Right ventricle myocardium inferior (tissue), 1 donor: ENCODE measurements around the gene DMPK. TPM values are rescaled to one million over a fixed set of nuclear protein-coding genes. Genes with fewer than 3 reads are reported as not detected.
"Not testable (repeated sequence)": the region's sequence is repeated elsewhere in the genome, so short reads cannot be mapped to it uniquely, and the experiment has no call there.

Experiments used
- ATAC-seq: fragments of 200-7000 bp; cut with Tn5 transposase; one replicate; pipeline ENCODE4 v1.9.1; 2020; ENCODE audit warnings: mild to moderate bottlenecking, moderate library complexity
- DNase-seq: peaks from one replicate; pipeline ENCODE4 v3.0.0; 2021; ENCODE audit errors: missing footprints
- intact Hi-C: fragments of 100-400 bp; cut with DNase I; formaldehyde crosslinking; loops from one replicate; pipeline ENCODE4 v1.11.0; 2022
- total RNA-seq: library from RNA; stranded (reverse); fragmentation: NEBNext Ultra II Directional; extraction: Animal tissue kit (Norgen Biotek cat#: 25700); gene quantifications from one replicate; pipeline ENCODE4 v1.2.1, GENCODE V29; 2021
- donor health status: DM: no; HTN: yes; CAD: no; lungs with severe emphysema.

Gene DMPK
- total RNA-seq, 1 donor from 2014 or later, result 233 TPM

DNA sequence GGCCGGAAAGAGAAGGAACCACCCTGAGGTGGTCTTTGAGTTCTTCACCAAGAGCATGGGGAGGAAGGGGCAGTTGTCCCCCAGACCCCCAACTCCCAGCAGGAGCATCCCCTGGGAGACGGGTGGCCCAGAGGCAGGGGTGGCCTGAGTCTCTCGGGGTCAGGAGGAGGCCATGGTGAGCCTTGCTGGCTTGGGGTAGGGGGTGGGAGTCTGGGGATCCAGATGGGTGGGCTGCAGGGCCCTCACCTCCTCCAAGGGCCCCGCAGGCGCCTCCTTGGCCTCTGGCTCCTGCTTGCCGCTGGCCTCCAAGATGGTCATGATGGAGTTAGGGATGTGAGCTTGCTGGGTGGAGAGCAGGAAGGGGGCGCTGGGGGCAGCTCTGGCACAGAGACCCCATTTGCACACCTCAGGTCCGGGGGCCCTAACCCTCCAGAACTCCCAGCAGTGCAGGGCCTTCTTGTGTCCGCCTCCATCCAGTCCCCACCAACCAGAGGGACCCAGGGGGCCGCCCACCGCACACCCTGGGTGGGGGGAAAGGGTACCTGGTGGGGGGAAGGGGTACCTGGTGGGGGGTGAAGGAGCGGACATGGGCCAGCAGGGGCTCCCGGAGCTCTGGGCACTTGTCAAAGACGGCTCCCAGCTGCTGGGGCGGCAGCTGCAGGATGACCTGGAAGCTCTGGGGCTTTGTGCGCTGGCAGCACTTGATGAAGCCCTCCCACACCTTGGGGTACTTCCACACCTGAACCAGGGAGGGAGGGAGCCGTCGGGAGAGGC, 34.1 kb upstream of the DMPK start:
- no peak for ATAC-seq
- intact Hi-C loops, result loop anchor here (5.0 kb wide), 1 partner anchor 71 kb away; the partner anchor contains the start of gene IRF2BP1
- no peak for DNase-seq

DNA sequence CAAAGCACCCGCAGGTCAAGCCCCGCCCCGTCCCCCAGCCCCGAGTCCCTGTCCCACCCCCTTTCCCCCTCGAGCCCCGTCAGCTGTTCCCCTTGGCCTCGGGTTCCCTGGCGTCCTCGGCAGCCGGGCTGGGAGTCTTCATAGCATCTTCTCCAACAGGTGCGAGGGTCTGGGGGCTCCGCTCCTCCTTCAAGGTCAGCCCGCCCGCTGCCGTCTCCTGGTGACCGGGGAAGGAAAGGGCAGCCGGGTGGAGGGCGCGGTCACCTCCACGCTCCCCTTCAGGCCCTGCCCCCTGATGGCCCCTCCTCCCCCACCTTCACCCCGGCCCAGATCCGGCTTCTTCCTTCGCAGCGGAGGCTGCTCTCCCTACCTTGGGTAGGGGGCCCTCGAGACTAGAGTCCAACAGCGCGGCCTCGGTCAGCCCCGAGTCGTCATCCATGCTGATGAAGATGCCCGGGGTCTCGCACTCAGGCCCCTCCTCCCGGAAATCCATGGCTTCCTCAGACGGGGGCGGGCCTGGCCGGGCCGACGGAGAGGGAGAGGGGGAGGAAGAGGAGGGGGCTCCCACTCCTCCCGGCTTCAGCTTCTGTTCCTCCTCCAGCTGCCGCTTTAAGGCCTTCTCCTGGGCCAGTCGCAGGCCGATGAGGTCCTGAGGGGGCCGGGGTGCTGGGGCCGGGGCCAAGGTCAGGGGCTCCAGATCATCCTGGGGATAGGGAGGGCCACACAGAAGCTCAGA, 33.4 kb upstream of the DMPK start:
- no peak for ATAC-seq
- intact Hi-C loops, result loop anchor here (5.0 kb wide), 1 partner anchor 72 kb away; the partner anchor contains the start of gene IRF2BP1
- DNase-seq, result no peak

DNA sequence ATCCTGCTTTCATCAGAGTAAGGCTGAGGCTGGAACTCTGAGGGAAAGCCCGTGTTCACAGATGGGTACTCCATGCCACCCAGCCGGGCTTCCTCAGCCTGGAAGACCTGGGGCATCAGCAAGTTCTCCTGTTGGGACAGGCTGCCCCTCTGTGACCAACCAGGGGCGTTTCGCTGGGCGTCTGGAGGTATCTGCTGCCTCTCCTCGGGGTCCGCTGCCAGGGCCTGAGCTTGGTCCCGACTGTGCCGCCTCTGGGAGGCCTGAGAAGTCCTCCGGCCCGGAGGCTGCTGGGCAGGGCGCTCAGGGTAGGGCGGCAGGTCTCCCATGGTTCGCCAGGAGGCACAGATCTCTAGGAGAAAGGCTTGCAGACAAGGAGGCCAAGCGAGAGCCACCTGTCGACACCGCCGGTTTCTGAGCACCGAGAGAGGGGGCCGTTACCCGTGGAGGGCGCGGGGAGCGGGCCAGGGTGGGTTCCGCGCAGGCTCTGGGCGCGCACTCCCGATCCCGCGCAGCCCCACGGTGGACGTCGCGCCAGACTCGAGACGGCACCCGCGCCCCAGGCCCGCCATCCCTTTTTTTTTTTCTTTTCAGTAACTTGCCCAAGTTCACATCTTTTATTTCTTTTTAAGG, 32.7 kb upstream of the DMPK start, which contains the start of gene RSPH6A:
TSS of gene RSPH6A (minus strand) at position 458 of the 630 bp plus-strand sequence. CDS start at position 326, 132 bp downstream.
- DNase-seq (no peak), ATAC-seq (no peak)
- intact Hi-C loops, result loop anchor here (5.0 kb wide), 1 partner anchor 72 kb away; the partner anchor contains the start of gene IRF2BP1

- ATAC-seq (no peak), DNase-seq (no peak)
- intact Hi-C loops, result no loop called here
These were observed 32.0 kb upstream of the DMPK start for GRCh38 chr19:45814166-45814780.

- ATAC-seq, result no peak
- intact Hi-C loops, result no loop called here
- no peak for DNase-seq
These were observed 30.0 kb upstream of the DMPK start for GRCh38 chr19:45812297-45812696.

- ATAC-seq (no peak), DNase-seq (no peak)
- intact Hi-C loops, result no loop called here
These were observed 27.4 kb upstream of the DMPK start for GRCh38 chr19:45809643-45810159.

DNA sequence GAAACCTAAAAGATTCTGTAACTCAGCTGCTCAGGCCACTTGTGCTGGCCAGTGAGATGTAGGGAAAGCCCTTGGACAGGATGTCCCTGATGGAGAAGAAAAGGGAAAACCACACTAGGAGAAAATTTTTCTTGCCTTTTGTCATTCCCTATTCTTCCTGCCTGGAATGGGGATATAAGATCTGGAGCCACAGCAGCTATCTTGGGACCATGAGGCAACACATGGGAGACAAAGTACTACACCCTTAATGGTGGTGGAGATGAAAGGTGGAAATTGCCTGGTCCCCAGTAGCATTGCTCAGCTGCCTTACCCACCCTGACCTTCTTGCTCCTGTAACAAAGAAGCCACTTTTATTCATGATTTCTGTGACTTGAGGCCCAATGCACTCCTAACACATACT, 23.4 kb upstream of the DMPK start:
- DNase-seq (no peak), ATAC-seq (no peak)
- intact Hi-C loops, result no loop called here

DNA sequence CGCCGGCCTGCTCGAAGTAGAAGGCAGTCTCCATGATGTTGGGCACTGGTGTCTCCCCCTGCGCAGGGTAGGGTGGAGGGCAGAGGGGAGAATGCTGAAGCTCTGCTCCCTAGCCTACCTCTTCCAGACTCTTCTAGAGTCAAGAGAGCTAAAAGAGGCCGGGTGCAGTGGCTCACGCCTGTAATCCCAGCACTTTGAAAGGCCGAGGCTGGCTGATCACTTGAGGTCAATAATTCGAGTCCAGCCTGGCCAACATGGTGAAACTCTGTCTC, 22.6 kb upstream of the DMPK start:
- ATAC-seq, result no peak
- intact Hi-C loops, result no loop called here
- no peak for DNase-seq

GRCh38 chr19:45804140-45804958, 22.1 kb upstream of the DMPK start:
- no peak for DNase-seq
- intact Hi-C loops, result no loop called here
- ATAC-seq, result no peak

GRCh38 chr19:45801603-45802175, 19.4 kb upstream of the DMPK start:
- no peak for ATAC-seq
- DNase-seq, result no peak
- intact Hi-C loops, result no loop called here

DNA sequence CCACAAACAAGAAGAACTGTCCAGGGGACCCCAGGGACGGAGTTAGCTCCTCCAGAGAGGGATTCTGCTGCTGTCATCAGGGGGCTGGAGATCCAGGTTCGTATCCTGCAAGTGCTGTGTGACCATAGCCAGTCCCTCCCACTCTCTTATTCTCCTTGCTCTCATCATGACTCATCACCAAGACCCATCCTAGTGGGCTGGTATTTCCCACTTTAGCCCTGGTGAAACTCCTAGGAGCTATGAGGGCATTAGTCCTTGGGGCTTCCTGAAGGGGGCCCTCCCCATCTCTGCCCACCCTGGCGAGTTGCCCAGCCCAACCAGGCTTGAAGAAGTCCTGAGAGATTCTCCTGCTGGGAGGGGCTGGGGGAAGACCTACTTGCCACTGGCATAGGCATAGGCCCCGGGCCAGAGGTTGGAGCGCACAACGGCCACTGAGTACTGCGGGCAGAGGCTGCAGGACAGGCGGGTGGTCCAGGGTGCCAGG, 17.8 kb upstream of the DMPK start:
- peak; percentile 20 for DNase-seq
- intact Hi-C loops, result no loop called here
- peak; percentile 11 for ATAC-seq

DNA sequence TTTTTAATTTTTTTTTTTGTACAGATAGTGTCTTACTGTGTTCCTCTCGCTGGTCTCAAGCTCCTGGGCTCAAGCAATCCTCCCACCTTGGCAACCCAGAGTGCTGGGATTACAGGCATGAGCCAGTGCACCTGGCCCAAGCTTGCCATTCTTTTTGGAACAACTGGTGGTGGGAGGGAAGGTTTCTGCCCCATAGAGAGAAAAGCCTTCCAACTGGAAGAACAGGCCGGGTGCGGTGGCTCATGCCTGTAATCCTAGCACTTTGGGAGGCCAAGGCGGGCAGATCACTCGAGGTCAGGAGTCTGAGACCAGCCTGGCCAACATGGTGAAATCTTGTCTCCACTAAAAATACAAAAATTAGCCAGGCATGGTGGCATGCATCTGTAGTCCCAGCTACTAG, 17.3 kb upstream of the DMPK start:
- ATAC-seq, DNase-seq: not testable (repeated sequence)
- intact Hi-C loops, result loop anchor here (1.0 kb wide), 1 partner anchor 29 kb away; no protein-coding TSS in a partner anchor

GRCh38 chr19:45798995-45799517, 16.8 kb upstream of the DMPK start:
- peak; percentile 78 for DNase-seq
- intact Hi-C loops, result loop anchor here (1.0 kb wide), 1 partner anchor 29 kb away; no protein-coding TSS in a partner anchor
- ATAC-seq, result peak; percentile 83

DNA sequence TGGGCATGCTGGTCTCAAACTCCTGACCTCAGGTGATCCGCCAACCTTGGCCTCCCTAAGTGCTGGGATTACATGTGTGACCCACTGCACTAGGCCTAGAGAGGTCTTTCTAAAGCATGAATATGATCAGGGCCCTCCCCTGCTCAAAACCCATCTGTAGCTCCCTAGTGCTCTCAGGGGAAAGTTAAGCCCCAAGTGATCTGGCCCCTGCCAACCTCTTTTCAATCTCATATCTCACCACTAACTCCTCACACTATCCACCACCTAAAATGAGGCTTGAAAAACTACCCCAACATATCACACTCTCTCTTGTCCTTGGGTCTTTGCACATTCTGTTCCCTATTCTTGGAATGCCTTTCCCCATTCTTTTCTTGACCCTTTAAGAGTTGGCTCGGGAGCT, 12.3 kb upstream of the DMPK start:
- intact Hi-C loops, result no loop called here
- DNase-seq (no peak), ATAC-seq (no peak)

- no peak for DNase-seq
- intact Hi-C loops, result loop anchor here (1.0 kb wide), 1 partner anchor 24 kb away; no protein-coding TSS in a partner anchor
- ATAC-seq, result no peak
These were observed 11.6 kb upstream of the DMPK start for GRCh38 chr19:45793876-45794275.

DNA sequence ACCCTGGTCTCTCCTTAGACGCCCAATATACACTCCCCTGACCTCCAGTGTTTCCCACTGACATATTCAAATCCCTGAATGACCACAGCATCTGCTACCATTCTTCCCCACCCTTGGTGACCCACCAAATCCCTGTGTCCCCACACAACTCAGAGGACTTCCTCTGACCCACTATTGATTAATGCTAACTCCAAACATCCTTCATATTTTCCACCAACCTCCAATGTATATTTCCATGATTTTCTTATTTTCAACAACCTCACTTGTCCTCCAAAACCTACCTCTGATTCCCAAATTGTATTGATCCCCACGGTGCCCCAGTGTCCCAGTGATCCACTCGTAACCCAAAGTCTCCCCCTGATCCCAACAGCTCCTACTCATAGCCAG, 10.9 kb upstream of the DMPK start:
- ATAC-seq (no peak), DNase-seq (no peak)
- intact Hi-C loops, result loop anchor here (1.0 kb wide), 1 partner anchor 23 kb away; no protein-coding TSS in a partner anchor

DNA sequence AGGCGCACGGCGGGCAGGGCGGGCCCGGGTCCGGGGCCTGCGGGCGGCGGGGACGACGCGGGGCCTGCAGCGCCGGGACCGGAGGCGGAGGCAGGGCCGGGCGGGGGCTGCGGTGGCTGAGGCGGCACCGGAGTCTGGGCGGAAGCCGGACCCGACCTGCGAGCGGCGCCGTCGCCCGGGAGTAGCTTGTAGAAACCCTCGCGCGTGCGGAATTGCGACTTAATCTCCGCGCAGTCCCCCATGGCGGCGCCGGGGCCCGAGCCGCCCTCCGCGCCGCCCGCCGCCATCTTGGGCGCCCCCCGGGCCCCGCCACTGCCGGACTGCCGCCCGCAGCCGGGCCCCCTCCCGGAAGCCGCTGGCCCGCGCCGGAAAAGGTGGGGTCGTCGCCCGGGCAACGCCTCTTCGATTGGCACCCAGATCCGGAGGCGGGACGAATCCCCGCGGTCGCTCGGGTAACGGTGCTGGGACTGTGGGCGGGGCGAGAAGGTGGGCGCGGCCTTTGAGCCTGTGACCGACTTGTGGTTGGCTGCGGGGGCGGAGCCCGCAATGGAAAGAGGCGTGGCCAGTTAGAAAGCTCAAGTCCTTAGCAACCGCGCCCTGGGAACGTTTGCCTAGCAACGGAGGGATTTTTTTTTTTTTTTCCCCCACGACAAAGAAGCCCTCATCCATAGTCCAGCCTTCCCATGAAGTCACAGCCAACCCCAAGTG, 10.3 kb upstream of the DMPK start, which contains the start of gene DMWD:
TSS of gene DMWD (minus strand) at position 376 of the 708 bp plus-strand sequence. CDS start at position 287, 89 bp downstream.
- intact Hi-C loops, result loop anchor here (1.0 kb wide), 1 partner anchor 22 kb away; no protein-coding TSS in a partner anchor
- DNase-seq (peak; percentile 100), ATAC-seq (peak; percentile 98)
